Activated CD8-positive, alpha-beta memory T cell treated with anti-CD3 and anti-CD28 coated beads, Interleukin-2, amount 50 U/mL, for 4 hours (primary cell): ENCODE results near the gene PIWIL1.

ENCODE experiments used
- DNase-seq: peaks from one replicate; pipeline ENCODE4 v3.0.0-alpha.2; 2020

PIWIL1 gene

GRCh38 chr12:130337488-130338303 lies at the start of gene PIWIL1:
Gene PIWIL1, plus strand, starts transcription at chr12:130337887. Its CDS starts 4,705 bp downstream, at chr12:130342592.
- DNase-seq, result no peak

- DNase-seq, result no peak
Observed at GRCh38 chr12:130288206-130288605, 49.5 kb upstream of the PIWIL1 start.

- no peak for DNase-seq
Observed at GRCh38 chr12:130288691-130289090, 49.0 kb upstream of the PIWIL1 start.

- DNase-seq, result no peak
Observed at GRCh38 chr12:130290114-130290513, 47.6 kb upstream of the PIWIL1 start.

GRCh38 chr12:130298322-130299021 lies 39.2 kb upstream of the PIWIL1 start:
- no peak for DNase-seq

- no peak for DNase-seq
Observed at GRCh38 chr12:130299574-130299973, 38.1 kb upstream of the PIWIL1 start.

GRCh38 chr12:130300090-130300489 lies 37.6 kb upstream of the PIWIL1 start:
- DNase-seq, result no peak

- DNase-seq, result no peak
Observed at GRCh38 chr12:130300737-130301535, 36.8 kb upstream of the PIWIL1 start.

GRCh38 chr12:130301559-130301958 lies 36.1 kb upstream of the PIWIL1 start:
- DNase-seq, result no peak

GRCh38 chr12:130303781-130304180 lies 33.9 kb upstream of the PIWIL1 start:
- DNase-seq, result no peak

GRCh38 chr12:130307859-130308258 lies 29.8 kb upstream of the PIWIL1 start:
- DNase-seq, result no peak

GRCh38 chr12:130308393-130308792 lies 29.3 kb upstream of the PIWIL1 start:
- no peak for DNase-seq

- DNase-seq, result no peak
Observed at GRCh38 chr12:130316251-130316650, 21.4 kb upstream of the PIWIL1 start.

- no peak for DNase-seq
Observed at GRCh38 chr12:130320536-130320935, 17.2 kb upstream of the PIWIL1 start.

GRCh38 chr12:130322263-130322662 lies 15.4 kb upstream of the PIWIL1 start:
- DNase-seq, result no peak

- no peak for DNase-seq
Observed at GRCh38 chr12:130330685-130331084, 7.0 kb upstream of the PIWIL1 start.

- no peak for DNase-seq
Observed at GRCh38 chr12:130331146-130331545, 6.5 kb upstream of the PIWIL1 start.

- DNase-seq, result no peak
Observed at GRCh38 chr12:130333341-130333740, 4.3 kb upstream of the PIWIL1 start.

- no peak for DNase-seq
Observed at GRCh38 chr12:130334399-130334798, 3.3 kb upstream of the PIWIL1 start.

- DNase-seq, result no peak
Observed at GRCh38 chr12:130334937-130335336, 2.8 kb upstream of the PIWIL1 start.

- no peak for DNase-seq
Observed at GRCh38 chr12:130335517-130336392, 1.9 kb upstream of the PIWIL1 start.

GRCh38 chr12:130336723-130337487 lies 782 bp upstream of the PIWIL1 start:
- no peak for DNase-seq
